EL (cell line): ENCODE measurements around the gene NBPF8.
"Not testable (repeated sequence)": the region's sequence is repeated elsewhere in the genome, so short reads cannot be mapped to it uniquely, and the experiment has no call there.

Experiments used
- DNase-seq: peaks from one replicate; pipeline ENCODE4 v3.0.0-alpha.2; 2016

NBPF8 gene

DNA sequence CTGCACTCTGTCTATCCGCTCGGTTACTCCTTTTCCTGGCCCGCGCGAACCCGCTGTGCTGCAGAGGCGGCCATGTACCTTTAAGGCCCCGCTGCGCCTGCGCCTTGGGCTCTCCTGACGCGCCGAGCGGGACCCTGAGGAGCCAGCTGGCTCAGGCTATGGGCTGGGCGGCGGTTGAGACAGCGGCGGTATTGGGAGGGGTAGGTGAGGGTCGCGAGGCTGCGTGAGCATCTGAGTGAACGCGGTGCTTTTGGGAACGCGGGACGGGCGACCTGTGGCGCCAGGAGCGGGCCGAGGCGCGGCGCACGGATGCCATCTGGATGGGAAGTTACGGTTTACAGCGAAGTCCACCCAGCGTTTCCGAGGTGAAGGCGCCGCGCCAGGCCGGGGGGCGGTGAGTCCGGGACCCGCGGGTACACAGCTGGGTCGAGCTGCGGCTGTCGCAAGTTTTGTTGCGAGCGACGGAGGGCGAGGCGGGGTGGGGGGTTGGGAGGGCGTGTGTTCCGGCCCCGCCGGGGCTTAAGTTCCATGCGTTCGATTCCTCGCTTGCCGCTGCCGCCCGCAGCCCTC lies at the start of gene NBPF8:
Gene NBPF8, plus strand, starts transcription at position 125 of the 570 bp plus-strand sequence. CDS start 21,488 bp downstream, outside the sequence.
- DNase-seq: peak; percentile 65

DNA sequence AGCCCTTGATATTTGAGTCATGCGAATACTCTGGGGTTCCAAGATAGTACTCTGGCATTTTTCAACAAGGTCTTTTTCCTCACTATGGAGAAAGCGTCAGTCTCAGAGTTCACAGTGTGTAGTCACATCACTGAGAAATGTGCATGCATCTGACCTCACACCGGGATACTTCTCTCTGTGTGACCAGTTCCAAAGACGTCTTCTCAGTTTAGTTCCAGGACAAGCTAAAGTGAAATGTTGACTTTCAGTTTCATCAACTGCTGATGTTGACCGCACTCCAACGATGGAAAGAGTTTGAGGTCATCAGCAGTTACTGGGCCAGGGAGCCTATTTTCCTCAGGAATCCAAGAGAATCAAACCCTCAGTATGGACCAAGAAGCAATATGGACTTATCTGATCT lies 47.1 kb upstream of the NBPF8 start:
- not testable (repeated sequence) for DNase-seq

GRCh38 chr1:120386651-120387050 lies 28.2 kb upstream of the NBPF8 start:
- DNase-seq: not testable (repeated sequence)

DNA sequence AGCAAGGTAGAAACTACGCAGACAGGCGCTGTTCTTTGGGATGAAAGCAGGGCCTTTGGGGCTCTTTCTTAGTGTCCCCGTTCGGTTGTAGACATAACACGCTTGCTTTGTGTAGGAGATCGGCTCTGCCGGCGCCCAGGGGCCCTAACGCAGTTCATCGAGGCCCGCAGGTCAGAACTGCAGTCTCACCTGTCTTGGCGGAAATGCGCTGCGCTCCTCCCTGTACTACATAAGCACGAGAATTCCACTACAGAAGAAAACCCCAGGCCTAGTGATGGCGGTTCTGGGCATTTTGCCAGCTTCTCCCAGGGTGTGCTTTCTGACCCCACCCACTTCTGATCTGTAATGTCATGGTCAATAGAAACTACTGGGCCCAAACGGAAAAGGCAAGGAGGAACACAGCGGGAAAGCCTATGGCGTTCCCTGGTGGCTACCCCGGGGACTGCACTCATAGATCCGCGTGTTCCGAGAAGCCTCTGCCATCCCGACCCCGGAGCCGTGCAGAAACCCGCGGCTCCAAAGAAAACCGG lies 26.2 kb upstream of the NBPF8 start:
- DNase-seq: peak; percentile 66

GRCh38 chr1:120391365-120391764 lies 23.5 kb upstream of the NBPF8 start:
- DNase-seq: not testable (repeated sequence)

GRCh38 chr1:120393316-120394232 lies 21.3 kb upstream of the NBPF8 start:
- DNase-seq: not testable (repeated sequence)

GRCh38 chr1:120405348-120405747 lies 9.5 kb upstream of the NBPF8 start:
- DNase-seq: not testable (repeated sequence)

DNA sequence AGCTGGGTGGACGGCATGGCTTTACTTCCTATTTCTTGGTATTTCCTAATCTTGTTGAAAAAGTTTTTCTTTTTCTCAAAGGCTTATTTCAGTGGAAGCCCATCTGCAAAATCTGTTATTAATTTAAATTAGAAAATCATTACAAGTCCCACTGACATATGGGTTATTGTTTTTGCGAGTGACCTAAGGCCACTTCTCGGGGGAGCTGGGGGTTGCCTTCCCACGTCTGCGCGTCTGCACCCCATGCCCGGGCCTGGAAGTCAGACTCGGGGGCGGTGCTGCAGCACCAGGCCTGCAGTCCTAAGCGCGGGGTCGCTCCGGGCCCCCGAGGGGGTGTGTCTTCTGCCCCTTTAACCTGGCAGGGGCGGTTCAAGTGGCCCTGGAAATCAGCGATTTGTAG lies 384 bp upstream of the NBPF8 start:
- DNase-seq: not testable (repeated sequence)

- peak; percentile 63 for DNase-seq
Measured at GRCh38 chr1:120415492-120415961, 692 bp downstream of the NBPF8 start.

GRCh38 chr1:120425063-120425462 lies 10.2 kb downstream of the NBPF8 start:
- DNase-seq: not testable (repeated sequence)

DNA sequence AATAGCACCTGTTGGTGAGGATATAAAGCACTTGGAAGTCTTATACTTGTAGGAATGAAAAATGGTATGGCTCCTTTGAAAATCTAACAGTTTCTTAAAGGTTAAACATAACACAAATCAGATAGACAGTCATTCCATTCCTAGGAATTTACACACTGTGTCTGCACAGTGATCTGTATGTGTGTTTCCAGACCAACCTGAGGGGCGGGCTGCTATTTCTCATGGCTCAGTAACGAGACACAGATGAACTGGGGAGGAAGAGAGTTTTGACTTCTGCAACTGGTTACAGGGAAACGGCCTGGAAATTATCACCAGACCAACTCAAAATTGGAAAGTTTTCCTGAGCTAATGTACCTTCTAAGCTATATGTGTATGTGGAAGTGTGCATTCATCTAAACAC lies 16.8 kb downstream of the NBPF8 start:
- peak; percentile 3 for DNase-seq

DNA sequence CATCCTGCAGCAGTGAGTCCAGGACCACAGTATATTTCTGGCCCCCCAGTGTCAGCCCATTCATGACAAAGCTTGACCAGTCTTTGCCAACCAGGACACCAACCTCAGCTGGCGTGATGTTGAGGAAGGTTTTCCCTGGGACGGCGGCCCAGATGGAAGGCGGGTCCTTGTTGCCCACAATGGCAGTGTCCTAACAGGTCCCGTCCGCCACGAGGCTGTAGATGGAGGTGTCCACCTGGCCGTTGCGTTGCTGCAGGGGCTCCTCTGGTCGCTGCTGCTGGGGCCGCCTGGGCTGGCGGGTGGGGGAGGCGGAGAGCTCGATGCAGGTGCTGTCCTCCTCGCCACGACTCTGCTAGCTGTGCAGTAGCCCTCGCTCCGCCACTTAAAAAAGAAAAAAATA lies 19.0 kb downstream of the NBPF8 start:
- not testable (repeated sequence) for DNase-seq

DNA sequence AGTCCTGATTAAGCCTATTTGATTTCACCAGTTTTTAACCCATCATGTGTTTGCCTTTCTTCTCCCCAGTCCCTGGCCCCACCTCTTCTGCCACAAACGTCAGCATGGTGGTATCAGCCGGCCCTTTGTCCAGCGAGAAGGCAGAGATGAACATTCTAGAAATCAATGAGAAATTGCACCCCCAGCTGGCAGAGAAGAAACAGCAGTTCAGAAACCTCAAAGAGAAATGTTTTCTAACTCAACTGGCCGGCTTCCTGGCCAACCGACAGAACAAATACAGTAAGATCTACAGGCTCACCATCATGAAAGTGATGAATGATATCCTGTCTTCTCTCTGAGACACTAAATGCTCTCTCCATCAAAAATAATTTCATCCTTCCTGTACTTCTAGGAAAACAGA lies 34.3 kb downstream of the NBPF8 start:
- DNase-seq: not testable (repeated sequence)
